ENCODE data around the gene SOX1. TPM values are rescaled to one million over a fixed set of nuclear protein-coding genes. Genes with fewer than 3 reads are reported as not detected.

The SOX1 gene
- total RNA-seq, 1 experiment from 2014 or later, result 0.15 TPM

- no peak for TF ChIP-seq ERG (CRISPR knock-in tag; IDR thresholded peaks at IDR 0.05)
- no peak for TF ChIP-seq NFYB (CRISPR knock-in tag; conservative IDR thresholded peaks at IDR 0.05; ENCODE audit: low read depth)
- TF ChIP-seq ZNF232 (CRISPR knock-in tag; IDR thresholded peaks at IDR 0.05), result no peak
- TF ChIP-seq ZNF121 (CRISPR knock-in tag; IDR thresholded peaks at IDR 0.05), result no peak
- TF ChIP-seq MXD4 (CRISPR knock-in tag; IDR thresholded peaks at IDR 0.05; ENCODE audit: borderline replicate concordance), result no peak
- TF ChIP-seq, protein P1, sequence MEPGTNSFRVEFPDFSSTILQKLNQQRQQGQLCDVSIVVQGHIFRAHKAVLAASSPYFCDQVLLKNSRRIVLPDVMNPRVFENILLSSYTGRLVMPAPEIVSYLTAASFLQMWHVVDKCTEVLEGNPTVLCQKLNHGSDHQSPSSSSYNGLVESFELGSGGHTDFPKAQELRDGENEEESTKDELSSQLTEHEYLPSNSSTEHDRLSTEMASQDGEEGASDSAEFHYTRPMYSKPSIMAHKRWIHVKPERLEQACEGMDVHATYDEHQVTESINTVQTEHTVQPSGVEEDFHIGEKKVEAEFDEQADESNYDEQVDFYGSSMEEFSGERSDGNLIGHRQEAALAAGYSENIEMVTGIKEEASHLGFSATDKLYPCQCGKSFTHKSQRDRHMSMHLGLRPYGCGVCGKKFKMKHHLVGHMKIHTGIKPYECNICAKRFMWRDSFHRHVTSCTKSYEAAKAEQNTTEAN (CRISPR knock-in tag; IDR thresholded peaks at IDR 0.05), result no peak
Measured at GRCh38 chr13:112113851-112114250, 46.9 kb downstream of the SOX1 start (continued).

GRCh38 chr13:112114391-112114790 is 47.4 kb downstream of the SOX1 start:
- Mint-ChIP-seq H3K36me3 (no peaks in the 10 kb centered on the region), H3K4me3 (no peak overlapping the region), H3K4me1 (no peaks in the 10 kb centered on the region), H3K9me3 (no peaks in the 10 kb centered on the region), H3K27me3 (ENCODE audit: low read depth) (peaks cover 22% of the 10 kb centered on the region), H3K27ac (no peak overlapping the region)
- CTCF ChIA-PET, result no interaction called here
- no peak for TF ChIP-seq SMAD4 (CRISPR knock-in tag; IDR thresholded peaks at IDR 0.05)
- TF ChIP-seq ZNF317 (CRISPR knock-in tag; IDR thresholded peaks at IDR 0.05; ENCODE audit: borderline replicate concordance, low read depth), result no peak
- no peak for TF ChIP-seq ZNF281 (CRISPR knock-in tag; IDR thresholded peaks at IDR 0.05)
- TF ChIP-seq HMGXB4 (CRISPR knock-in tag; IDR thresholded peaks at IDR 0.05), result no peak
- TF ChIP-seq, protein P2, sequence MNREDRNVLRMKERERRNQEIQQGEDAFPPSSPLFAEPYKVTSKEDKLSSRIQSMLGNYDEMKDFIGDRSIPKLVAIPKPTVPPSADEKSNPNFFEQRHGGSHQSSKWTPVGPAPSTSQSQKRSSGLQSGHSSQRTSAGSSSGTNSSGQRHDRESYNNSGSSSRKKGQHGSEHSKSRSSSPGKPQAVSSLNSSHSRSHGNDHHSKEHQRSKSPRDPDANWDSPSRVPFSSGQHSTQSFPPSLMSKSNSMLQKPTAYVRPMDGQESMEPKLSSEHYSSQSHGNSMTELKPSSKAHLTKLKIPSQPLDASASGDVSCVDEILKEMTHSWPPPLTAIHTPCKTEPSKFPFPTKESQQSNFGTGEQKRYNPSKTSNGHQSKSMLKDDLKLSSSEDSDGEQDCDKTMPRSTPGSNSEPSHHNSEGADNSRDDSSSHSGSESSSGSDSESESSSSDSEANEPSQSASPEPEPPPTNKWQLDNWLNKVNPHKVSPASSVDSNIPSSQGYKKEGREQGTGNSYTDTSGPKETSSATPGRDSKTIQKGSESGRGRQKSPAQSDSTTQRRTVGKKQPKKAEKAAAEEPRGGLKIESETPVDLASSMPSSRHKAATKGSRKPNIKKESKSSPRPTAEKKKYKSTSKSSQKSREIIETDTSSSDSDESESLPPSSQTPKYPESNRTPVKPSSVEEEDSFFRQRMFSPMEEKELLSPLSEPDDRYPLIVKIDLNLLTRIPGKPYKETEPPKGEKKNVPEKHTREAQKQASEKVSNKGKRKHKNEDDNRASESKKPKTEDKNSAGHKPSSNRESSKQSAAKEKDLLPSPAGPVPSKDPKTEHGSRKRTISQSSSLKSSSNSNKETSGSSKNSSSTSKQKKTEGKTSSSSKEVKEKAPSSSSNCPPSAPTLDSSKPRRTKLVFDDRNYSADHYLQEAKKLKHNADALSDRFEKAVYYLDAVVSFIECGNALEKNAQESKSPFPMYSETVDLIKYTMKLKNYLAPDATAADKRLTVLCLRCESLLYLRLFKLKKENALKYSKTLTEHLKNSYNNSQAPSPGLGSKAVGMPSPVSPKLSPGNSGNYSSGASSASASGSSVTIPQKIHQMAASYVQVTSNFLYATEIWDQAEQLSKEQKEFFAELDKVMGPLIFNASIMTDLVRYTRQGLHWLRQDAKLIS (CRISPR knock-in tag; IDR thresholded peaks at IDR 0.05; ENCODE audit: borderline replicate concordance), result no peak
- no peak for TF ChIP-seq ZNF425 (CRISPR knock-in tag; conservative IDR thresholded peaks at IDR 0.05)
- TF ChIP-seq STAT6 (CRISPR knock-in tag; conservative IDR thresholded peaks at IDR 0.05; ENCODE audit: low read depth), result no peak
- TF ChIP-seq ZNF138 (CRISPR knock-in tag; conservative IDR thresholded peaks at IDR 0.05), result no peak
- no peak for TF ChIP-seq JAZF1 (CRISPR knock-in tag; IDR thresholded peaks at IDR 0.05)
- TF ChIP-seq OVOL2 (CRISPR knock-in tag; IDR thresholded peaks at IDR 0.05; ENCODE audit: borderline replicate concordance), result no peak
- no peak for TF ChIP-seq ATF2 (CRISPR knock-in tag; IDR thresholded peaks at IDR 0.05; ENCODE audit: borderline replicate concordance, low read depth)
- TF ChIP-seq RORB (CRISPR knock-in tag; IDR thresholded peaks at IDR 0.05), result no peak
- DNase-seq (ENCODE audit: low spot score) (no peak), ATAC-seq (no peak)
- POLR2A ChIA-PET, result no interaction called here
